Neural progenitor cell (in vitro differentiated cells): Measurements from ENCODE around the gene ERMP1.

ENCODE experiments used
- EZH2 ChIP-seq: fragments of 200-600 bp; sonication (generic); IDR thresholded peaks from 2 replicates; pipeline ENCODE4 v1.6.1; 2017; ENCODE audit warnings: antibody characterized with exemption, mild to moderate bottlenecking, moderate library complexity
- EZH2phosphoT487 ChIP-seq: fragments of 200-600 bp; sonication (generic); IDR thresholded peaks from 2 replicates; pipeline ENCODE4 v1.6.1; 2017; ENCODE audit warnings: antibody characterized with exemption
- TF ChIP-seq, protein P1 (sequence below): fragments of 200-600 bp; sonication (generic); IDR thresholded peaks from 2 replicates; pipeline ENCODE4 v1.5.1; 2017; ENCODE audit warnings: antibody characterized with exemption, mild to moderate bottlenecking

DNA sequence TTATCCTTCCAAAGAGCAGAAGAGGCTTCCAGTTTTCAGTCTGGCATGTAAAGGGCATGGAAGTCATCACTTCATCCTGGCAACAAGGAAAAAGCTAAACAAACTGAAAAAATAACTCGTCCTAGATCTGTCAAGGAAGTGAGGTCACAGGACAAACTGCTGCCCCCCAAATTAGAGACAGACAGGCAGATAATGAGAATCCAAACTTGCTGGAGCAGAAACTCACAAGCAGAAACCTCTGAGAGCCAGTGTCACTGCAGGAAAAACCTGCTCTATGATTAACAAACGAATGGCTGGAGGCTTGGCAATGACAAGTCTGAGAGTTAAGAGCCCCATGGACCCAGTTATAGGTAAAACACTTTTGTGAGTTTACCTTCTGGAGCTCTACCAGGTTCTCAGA is 38.9 kb upstream of the ERMP1 start:
- TF ChIP-seq, protein P1, sequence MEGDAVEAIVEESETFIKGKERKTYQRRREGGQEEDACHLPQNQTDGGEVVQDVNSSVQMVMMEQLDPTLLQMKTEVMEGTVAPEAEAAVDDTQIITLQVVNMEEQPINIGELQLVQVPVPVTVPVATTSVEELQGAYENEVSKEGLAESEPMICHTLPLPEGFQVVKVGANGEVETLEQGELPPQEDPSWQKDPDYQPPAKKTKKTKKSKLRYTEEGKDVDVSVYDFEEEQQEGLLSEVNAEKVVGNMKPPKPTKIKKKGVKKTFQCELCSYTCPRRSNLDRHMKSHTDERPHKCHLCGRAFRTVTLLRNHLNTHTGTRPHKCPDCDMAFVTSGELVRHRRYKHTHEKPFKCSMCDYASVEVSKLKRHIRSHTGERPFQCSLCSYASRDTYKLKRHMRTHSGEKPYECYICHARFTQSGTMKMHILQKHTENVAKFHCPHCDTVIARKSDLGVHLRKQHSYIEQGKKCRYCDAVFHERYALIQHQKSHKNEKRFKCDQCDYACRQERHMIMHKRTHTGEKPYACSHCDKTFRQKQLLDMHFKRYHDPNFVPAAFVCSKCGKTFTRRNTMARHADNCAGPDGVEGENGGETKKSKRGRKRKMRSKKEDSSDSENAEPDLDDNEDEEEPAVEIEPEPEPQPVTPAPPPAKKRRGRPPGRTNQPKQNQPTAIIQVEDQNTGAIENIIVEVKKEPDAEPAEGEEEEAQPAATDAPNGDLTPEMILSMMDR: no peak
- TF ChIP-seq EZH2phosphoT487 (no peak), EZH2 (no peak)
